Measurements from ENCODE around the gene CIITA.
"Not testable (repeated sequence)": the region's sequence is repeated elsewhere in the genome, so short reads cannot be mapped to it uniquely, and the experiment has no call there.

Gene CIITA

GRCh38 chr16:10876799-10877341, at the start of gene CIITA:
TSS of gene CIITA (plus strand) at chr16:10877202. CDS start at chr16:10877331, 129 bp downstream.
- DNase-seq, result peak; percentile 91

GRCh38 chr16:10827691-10828341, 49.2 kb upstream of the CIITA start:
- peak; percentile 90 for DNase-seq

- peak; percentile 94 for DNase-seq
These were observed 48.1 kb upstream of the CIITA start for GRCh38 chr16:10828851-10829366.

GRCh38 chr16:10829390-10830098, 47.5 kb upstream of the CIITA start:
- DNase-seq, result not testable (repeated sequence)

GRCh38 chr16:10830240-10830639, 46.8 kb upstream of the CIITA start:
- not testable (repeated sequence) for DNase-seq

GRCh38 chr16:10831894-10832886, 44.8 kb upstream of the CIITA start:
- no peak for DNase-seq

- DNase-seq, result no peak
These were observed 43.7 kb upstream of the CIITA start for GRCh38 chr16:10833271-10833670.

- no peak for DNase-seq
These were observed 42.9 kb upstream of the CIITA start for GRCh38 chr16:10834130-10834529.

GRCh38 chr16:10834766-10835165, 42.2 kb upstream of the CIITA start:
- DNase-seq, result no peak

- DNase-seq, result no peak
These were observed 41.6 kb upstream of the CIITA start for GRCh38 chr16:10835281-10835931.

- DNase-seq, result no peak
These were observed 40.7 kb upstream of the CIITA start for GRCh38 chr16:10836174-10836853.

GRCh38 chr16:10838621-10839278, 38.3 kb upstream of the CIITA start:
- DNase-seq, result no peak

GRCh38 chr16:10839279-10839666, 37.7 kb upstream of the CIITA start:
- no peak for DNase-seq

GRCh38 chr16:10840703-10841102, 36.3 kb upstream of the CIITA start:
- DNase-seq, result no peak

GRCh38 chr16:10846213-10846998, 30.6 kb upstream of the CIITA start:
- no peak for DNase-seq

GRCh38 chr16:10847176-10847575, 29.8 kb upstream of the CIITA start:
- DNase-seq, result no peak

GRCh38 chr16:10849736-10850477, 27.1 kb upstream of the CIITA start:
- DNase-seq, result no peak

- DNase-seq, result no peak
These were observed 26.5 kb upstream of the CIITA start for GRCh38 chr16:10850478-10850850.

- DNase-seq, result no peak
These were observed 25.5 kb upstream of the CIITA start for GRCh38 chr16:10851512-10851911.

- no peak for DNase-seq
These were observed 24.7 kb upstream of the CIITA start for GRCh38 chr16:10852286-10852685.
